Stomach (tissue), 9 donors: ENCODE measurements around the gene CCDC91. TPM values are rescaled to one million over a fixed set of nuclear protein-coding genes. Genes with fewer than 3 reads are reported as not detected.

ENCODE experiments used
- DNase-seq, 2 donors: peaks; one replicate each; pipeline versions ENCODE4 v3.0.0 to v3.0.0-alpha.2; 2013 to 2019
- H3K27ac ChIP-seq, 5 donors: fragments of 200-600 bp in 4 of 5; sonication (generic) in 4 of 5; one replicate each; pipeline ENCODE4 v1.5.1; 2013 to 2019; ENCODE audit warnings: mild to moderate bottlenecking in 1 of 5, moderate library complexity in 1 of 5
- H3K27me3 ChIP-seq, 3 donors: fragments of 200-600 bp; sonication (generic); one replicate each; pipeline ENCODE4 v1.5.1; 2017 to 2019; ENCODE audit warnings: mixed run types in 1 of 3
- H3K36me3 ChIP-seq, 4 donors: fragments of 200-600 bp; sonication (generic); 1 replicate in 3 of 4; 2 replicates in 1 of 4; pipeline ENCODE4 v1.5.1; 2016 to 2019
- H3K4me1 ChIP-seq, 4 donors: fragments of 200-600 bp; sonication (generic); one replicate each; pipeline ENCODE4 v1.5.1; 2016 to 2019
- H3K4me3 ChIP-seq, 4 donors: fragments of 200-600 bp; sonication (generic) in 3 of 4; one replicate each; pipeline ENCODE4 v1.5.1; 2016 to 2019; ENCODE audit warnings: mild to moderate bottlenecking in 1 of 4
- H3K9me3 ChIP-seq, 4 donors: fragments of 200-600 bp; sonication (generic); one replicate each; pipeline ENCODE4 v1.5.1; 2016 to 2019
- CTCF ChIP-seq, 7 experiments: fragments of 450-650 bp in 4 of 7; fragments of 200-600 bp in 3 of 7; sonication (generic) in 3 of 7; IDR thresholded peaks; one replicate each; pipeline ENCODE4 v1.5.1; 2016 to 2019; ENCODE audit warnings: antibody characterized with exemption in 7 of 7, control low read depth in 2 of 7, mild to moderate bottlenecking in 1 of 7
- EP300 ChIP-seq: sonication (generic); formaldehyde crosslinking; IDR thresholded peaks from one replicate; pipeline ENCODE4 v1.6.1; 2017; ENCODE audit warnings: antibody characterized with exemption
- POLR2A ChIP-seq, 4 donors: fragments of 450-650 bp; IDR thresholded peaks; one replicate each; pipeline ENCODE4 v1.6.1; 2016; ENCODE audit warnings: antibody characterized with exemption in 4 of 4, control low read depth in 2 of 4, mild to moderate bottlenecking in 1 of 4, moderate library complexity in 1 of 4
- POLR2AphosphoS5 ChIP-seq, 3 donors: sonication (generic); formaldehyde crosslinking; IDR thresholded peaks; one replicate each; pipeline ENCODE4 v1.6.1; 2016; ENCODE audit warnings: antibody characterized with exemption in 3 of 3
- WGBS, 5 donors: extraction: QIAGEN DNeasy Blood & Tissue Kit in 3 of 5; methylation state at CpG; one replicate each; pipeline versions ENCODE4 v1.1.5 to v1.1.7; 2013 to 2018; 5-methylcytosine and 5-hydroxymethylcytosine counted together
- intact Hi-C: fragments of 100-400 bp; cut with DNase I; formaldehyde crosslinking; loops from one replicate; pipeline ENCODE4 v1.15.1; 2023; ENCODE audit warnings: low total_unique reads
- polyA plus RNA-seq, 3 donors: library from polyadenylated mRNA; stranded (reverse); fragments of 200-250 nt; gene quantifications; one replicate each; pipeline ENCODE4 v1.2.3, GENCODE V29; 2013
- total RNA-seq, 5 donors: library from RNA; depleted of rRNA; stranded (reverse); fragments of >200 nt; gene quantifications; one replicate each; pipeline versions ENCODE4 v1.1.0 to v1.2.3, GENCODE V29; 2014 to 2016
- donor health status: healthy with polysubstance abuse.
- donor health status: Bipolar disorder and iron deficiency.
- donor health status: healthy.

Gene CCDC91
- total and polyA plus RNA-seq, 8 donors: 9.9 to 69.6 (median 34.4) TPM

DNA sequence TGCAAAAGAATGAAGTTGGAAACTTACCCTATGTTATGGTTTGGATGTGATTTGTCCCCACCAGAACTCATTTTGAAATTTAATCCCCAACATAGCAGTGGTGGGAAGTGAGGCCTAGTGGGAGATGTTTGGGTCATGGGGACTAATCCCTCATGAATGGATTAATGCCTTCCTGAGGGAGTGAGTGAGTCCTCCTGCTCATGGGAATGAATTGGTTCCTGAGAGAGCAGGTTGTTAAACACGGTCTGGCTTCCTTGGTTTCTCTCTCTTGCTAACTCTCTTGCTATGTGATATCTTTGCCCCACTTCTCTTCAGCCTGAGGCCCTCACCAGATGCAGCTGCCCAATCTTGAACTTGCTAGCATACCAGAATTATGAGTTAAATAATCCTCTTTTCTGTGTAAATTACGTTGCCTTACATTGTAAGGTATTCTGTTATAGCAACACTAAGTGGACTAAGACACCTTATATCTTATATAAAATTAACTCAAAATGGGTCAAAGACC, 22.2 kb upstream of the CCDC91 start:
- H3K9me3 ChIP-seq: no peaks in the 10 kb centered on the region
- intact Hi-C loops: no loop called here
- no peak overlapping the region for H3K4me3 ChIP-seq
- H3K27ac ChIP-seq: no peak overlapping the region
- H3K36me3 ChIP-seq: no peaks in the 10 kb centered on the region
- H3K27me3 ChIP-seq: no peaks in the 10 kb centered on the region
- no peak for DNase-seq
- no peak for TF ChIP-seq POLR2A (IDR thresholded peaks at IDR 0.05)
- no peak for TF ChIP-seq EP300
- no peak for TF ChIP-seq CTCF (IDR thresholded peaks at IDR 0.05)
- TF ChIP-seq POLR2AphosphoS5 (IDR thresholded peaks at IDR 0.05): no peak
- H3K4me1 ChIP-seq: no peaks in the 10 kb centered on the region
- WGBS, 5 donors: 83 to 97% (median 90%) methylated on average over 2 of the region's 2 CpGs

DNA sequence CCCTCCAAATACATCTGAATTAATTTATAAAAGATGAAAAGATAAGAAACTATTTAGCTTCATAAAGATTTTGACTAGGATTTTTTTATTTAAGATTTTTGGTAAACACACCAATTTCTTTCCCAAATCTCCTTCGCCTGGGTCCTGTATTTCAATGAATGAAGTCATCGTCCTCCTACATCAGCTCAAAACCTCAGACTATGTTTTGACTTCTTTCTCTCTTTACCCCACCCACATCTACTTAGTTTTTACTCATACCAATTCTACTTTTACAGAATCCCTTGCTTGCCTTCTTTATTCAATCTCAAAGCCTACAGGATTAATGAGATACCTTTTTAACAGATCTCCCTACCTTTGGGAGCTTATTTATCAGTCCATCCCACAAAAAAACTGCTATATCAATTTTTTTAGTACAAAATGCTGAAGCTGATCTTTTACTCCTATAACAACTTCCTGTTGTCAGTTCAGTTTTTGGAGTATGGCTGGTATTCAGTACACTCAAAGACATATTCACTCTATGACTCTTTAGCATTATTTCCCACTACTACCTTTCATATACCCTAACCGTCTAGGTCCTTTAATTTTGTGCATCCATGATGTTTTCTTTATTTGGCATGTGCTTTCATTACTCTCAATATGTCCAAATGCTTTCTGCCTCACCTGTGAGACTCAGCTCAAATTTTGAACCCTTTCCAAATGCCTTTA, 18.7 kb upstream of the CCDC91 start:
- H3K27ac ChIP-seq: no peak overlapping the region
- no peaks in the 10 kb centered on the region for H3K36me3 ChIP-seq
- H3K4me1 ChIP-seq: no peaks in the 10 kb centered on the region
- no peak for TF ChIP-seq CTCF (IDR thresholded peaks at IDR 0.05)
- TF ChIP-seq POLR2AphosphoS5 (IDR thresholded peaks at IDR 0.05): no peak
- no peak for TF ChIP-seq POLR2A (IDR thresholded peaks at IDR 0.05)
- TF ChIP-seq EP300: no peak
- WGBS, 5 donors: 79 to 93% (median 90%) methylated on average over 3 of the region's 3 CpGs
- intact Hi-C loops: no loop called here
- DNase-seq: no peak
- no peaks in the 10 kb centered on the region for H3K9me3 ChIP-seq
- no peaks in the 10 kb centered on the region for H3K27me3 ChIP-seq
- no peak overlapping the region for H3K4me3 ChIP-seq

- intact Hi-C loops: no loop called here
- no peak for TF ChIP-seq EP300
- TF ChIP-seq CTCF (IDR thresholded peaks at IDR 0.05): peak in 4 of 7 experiments; percentile 11 to 45 (median 33)
- H3K27ac ChIP-seq: no peak overlapping the region
- 93 to 99% (median 97%) methylated on average over 3 of the region's 3 CpGs for WGBS, 5 donors
- peak; percentile 31 to 65 for DNase-seq
- H3K4me1 ChIP-seq: no peaks in the 10 kb centered on the region
- H3K36me3 ChIP-seq: no peaks in the 10 kb centered on the region
- no peaks in the 10 kb centered on the region for H3K9me3 ChIP-seq
- H3K27me3 ChIP-seq: no peaks in the 10 kb centered on the region
- H3K4me3 ChIP-seq: no peak overlapping the region
These were observed 17.7 kb upstream of the CCDC91 start for GRCh38 chr12:28172434-28173030.

GRCh38 chr12:28173440-28173839, 16.8 kb upstream of the CCDC91 start:
- no peaks in the 10 kb centered on the region for H3K27me3 ChIP-seq
- TF ChIP-seq EP300 (no peak), POLR2AphosphoS5 (IDR thresholded peaks at IDR 0.05) (no peak), POLR2A (IDR thresholded peaks at IDR 0.05) (no peak), CTCF (IDR thresholded peaks at IDR 0.05) (no peak)
- no peak overlapping the region for H3K27ac ChIP-seq
- H3K4me3 ChIP-seq: no peak overlapping the region
- H3K4me1 ChIP-seq: no peaks in the 10 kb centered on the region
- H3K36me3 ChIP-seq: no peaks in the 10 kb centered on the region
- intact Hi-C loops: no loop called here
- H3K9me3 ChIP-seq: no peaks in the 10 kb centered on the region
- 59 to 83% (median 82%) methylated on average over 1 of the region's 1 CpG for WGBS, 5 donors
- no peak for DNase-seq
